ENCODE measurements around the gene SLIT1. TPM values are rescaled to one million over a fixed set of nuclear protein-coding genes. Genes with fewer than 3 reads are reported as not detected.

Gene SLIT1
- total RNA-seq, 1 donor from 2014 or later, result 10.6 TPM

DNA sequence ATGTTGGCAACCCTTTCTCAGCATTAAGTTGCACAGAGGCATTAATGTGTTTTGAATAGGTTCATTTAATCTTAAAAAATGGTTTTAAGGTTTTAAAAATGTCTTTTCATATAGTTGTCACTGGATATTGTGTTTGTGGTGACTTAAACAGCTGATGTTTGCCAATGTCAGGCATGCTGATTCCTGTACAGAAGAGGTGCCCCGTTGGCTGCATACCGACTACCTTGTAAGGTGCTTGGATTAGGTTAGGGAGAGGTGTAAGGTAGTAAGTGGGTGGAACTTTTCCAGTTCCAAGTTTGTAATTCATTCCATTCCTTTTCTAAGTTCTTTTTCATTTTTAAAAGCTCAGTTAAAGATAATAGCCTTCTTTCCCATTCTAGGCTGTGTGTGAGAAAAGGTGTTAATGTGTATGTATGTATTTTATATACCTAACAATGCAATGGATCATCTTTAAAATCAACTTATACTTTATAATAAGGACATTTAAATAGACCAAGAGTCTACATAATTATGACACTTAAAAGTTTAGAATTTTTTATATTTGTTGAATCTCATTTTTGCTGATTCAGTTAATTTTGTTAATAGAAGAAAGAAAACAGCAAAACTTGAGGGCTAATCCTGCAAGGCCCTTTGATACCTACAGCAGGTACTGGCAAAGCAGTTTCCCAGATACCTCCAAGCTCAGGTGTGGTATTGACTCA lies 198.5 kb downstream of the SLIT1 start:
- Mint-ChIP-seq H3K27me3 (ENCODE audit: low read depth) (no peaks in the 10 kb centered on the region), H3K9me3 (no peaks in the 10 kb centered on the region), H3K4me1 (peaks cover 23% of the 10 kb centered on the region), H3K27ac (ENCODE audit: unreplicated experiment) (no peak overlapping the region), H3K4me3 (no peak overlapping the region), H3K36me3 (ENCODE audit: low read depth) (peaks cover 10% of the 10 kb centered on the region)
- TF ChIP-seq, protein P1, sequence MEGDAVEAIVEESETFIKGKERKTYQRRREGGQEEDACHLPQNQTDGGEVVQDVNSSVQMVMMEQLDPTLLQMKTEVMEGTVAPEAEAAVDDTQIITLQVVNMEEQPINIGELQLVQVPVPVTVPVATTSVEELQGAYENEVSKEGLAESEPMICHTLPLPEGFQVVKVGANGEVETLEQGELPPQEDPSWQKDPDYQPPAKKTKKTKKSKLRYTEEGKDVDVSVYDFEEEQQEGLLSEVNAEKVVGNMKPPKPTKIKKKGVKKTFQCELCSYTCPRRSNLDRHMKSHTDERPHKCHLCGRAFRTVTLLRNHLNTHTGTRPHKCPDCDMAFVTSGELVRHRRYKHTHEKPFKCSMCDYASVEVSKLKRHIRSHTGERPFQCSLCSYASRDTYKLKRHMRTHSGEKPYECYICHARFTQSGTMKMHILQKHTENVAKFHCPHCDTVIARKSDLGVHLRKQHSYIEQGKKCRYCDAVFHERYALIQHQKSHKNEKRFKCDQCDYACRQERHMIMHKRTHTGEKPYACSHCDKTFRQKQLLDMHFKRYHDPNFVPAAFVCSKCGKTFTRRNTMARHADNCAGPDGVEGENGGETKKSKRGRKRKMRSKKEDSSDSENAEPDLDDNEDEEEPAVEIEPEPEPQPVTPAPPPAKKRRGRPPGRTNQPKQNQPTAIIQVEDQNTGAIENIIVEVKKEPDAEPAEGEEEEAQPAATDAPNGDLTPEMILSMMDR (conservative IDR thresholded peaks at IDR 0.05), result no peak
- no peak for DNase-seq (ENCODE audit: low read depth, low spot score)

DNA sequence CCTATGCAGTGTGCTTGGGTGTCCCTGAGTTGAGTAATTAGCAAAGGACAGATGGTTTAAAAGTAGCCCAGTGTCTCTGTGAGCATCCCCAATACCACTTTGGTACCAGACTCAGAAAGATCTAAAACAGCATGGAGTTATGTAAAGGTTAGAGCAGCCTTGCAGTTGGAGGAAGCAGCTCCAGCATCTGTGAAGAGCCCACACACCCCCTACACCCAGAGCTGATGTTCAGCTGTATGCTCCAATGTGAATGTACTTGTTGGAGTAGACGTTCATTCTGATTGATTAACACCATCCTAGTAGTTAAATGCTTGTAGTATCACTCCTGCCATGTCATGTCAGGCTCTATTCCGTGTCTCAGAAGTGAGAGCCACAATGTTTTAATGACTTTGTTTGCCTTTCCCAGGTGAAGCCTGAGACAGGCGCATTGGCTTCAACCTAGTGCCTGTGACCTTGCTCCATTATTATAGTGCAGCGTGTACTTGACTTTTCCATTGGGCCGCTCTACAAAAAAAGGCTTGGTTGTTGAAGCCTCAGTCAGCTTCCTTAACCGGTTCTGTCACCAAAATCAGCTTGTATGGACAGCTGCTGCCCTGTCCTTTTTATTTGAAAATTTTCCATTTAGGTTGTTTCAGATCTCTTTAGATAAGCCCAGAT lies 199.4 kb downstream of the SLIT1 start:
- H3K4me3 Mint-ChIP-seq, result no peak overlapping the region
- TF ChIP-seq, protein P1 (conservative IDR thresholded peaks at IDR 0.05), result no peak
- H3K36me3 Mint-ChIP-seq (ENCODE audit: low read depth), result peaks cover 17% of the 10 kb centered on the region
- H3K27ac Mint-ChIP-seq (ENCODE audit: unreplicated experiment), result no peak overlapping the region
- H3K4me1 Mint-ChIP-seq, result peaks cover 23% of the 10 kb centered on the region
- no peaks in the 10 kb centered on the region for H3K27me3 Mint-ChIP-seq (ENCODE audit: low read depth)
- DNase-seq (ENCODE audit: low read depth, low spot score), result no peak
- H3K9me3 Mint-ChIP-seq, result no peaks in the 10 kb centered on the region

DNA sequence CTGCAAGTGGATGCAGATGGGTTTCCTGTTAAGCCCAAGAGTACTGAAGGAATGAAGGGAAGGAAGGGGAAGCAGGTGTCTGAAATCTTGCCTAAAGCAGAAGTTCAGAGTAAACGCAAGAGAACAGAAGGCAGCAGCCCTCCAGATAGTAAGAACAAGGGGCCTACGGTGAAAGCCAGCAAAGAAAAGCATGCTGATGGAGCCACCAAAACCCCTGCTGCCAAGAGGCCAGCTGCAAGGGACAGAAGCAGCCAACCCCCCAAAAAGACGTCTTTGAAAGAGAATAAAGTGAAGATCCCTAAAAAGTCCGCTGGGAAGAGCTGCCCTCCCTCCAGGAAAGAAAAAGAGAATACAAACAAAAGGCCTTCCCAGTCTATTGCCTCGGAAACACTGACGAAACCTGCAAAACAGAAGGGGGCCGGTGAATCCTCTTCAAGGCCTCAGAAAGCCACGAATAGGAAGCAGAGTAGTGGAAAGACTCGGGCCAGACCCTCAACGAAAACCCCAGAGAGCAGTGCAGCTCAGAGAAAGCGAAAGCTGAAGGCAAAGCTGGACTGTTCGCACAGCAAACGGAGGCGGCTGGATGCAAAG lies 201.1 kb downstream of the SLIT1 start:
- H3K9me3 Mint-ChIP-seq, result no peaks in the 10 kb centered on the region
- H3K27ac Mint-ChIP-seq (ENCODE audit: unreplicated experiment), result peak overlapping the region; percentile 81
- TF ChIP-seq, protein P1 (conservative IDR thresholded peaks at IDR 0.05), result no peak
- no peaks in the 10 kb centered on the region for H3K27me3 Mint-ChIP-seq (ENCODE audit: low read depth)
- peak overlapping the region; percentile 54 for H3K4me3 Mint-ChIP-seq
- peaks cover 24% of the 10 kb centered on the region for H3K36me3 Mint-ChIP-seq (ENCODE audit: low read depth)
- no peak for DNase-seq (ENCODE audit: low read depth, low spot score)
- peaks cover 23% of the 10 kb centered on the region for H3K4me1 Mint-ChIP-seq

DNA sequence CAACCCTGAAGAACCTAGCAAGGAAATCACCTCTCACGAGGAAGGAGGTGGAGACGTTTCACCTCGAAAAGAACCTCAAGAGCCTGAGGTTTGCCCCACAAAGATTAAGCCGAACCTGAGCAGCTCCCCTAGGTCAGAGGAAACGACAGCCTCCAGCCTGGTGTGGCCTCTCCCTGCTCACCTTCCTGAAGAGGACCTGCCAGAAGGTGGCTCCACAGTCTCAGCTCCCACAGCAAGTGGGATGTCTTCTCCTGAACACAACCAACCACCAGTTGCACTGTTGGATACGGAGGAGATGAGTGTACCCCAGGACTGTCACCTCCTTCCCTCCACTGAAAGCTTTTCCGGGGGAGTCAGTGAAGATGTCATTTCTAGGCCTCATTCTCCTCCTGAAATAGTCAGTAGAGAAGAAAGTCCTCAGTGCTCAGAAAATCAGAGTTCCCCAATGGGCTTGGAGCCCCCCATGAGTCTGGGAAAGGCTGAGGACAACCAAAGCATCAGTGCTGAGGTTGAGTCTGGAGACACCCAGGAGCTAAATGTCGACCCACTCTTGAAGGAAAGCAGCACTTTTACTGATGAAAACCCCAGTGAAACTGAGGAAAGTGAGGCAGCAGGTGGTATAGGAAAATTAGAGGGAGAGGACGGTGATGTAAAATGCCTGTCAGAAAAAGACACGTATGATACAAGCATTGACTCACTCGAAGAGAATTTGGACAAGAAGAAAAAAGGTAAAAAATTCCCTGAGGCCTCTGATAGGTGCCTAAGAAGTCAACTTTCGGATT lies 203.4 kb downstream of the SLIT1 start:
- Mint-ChIP-seq H3K9me3 (no peaks in the 10 kb centered on the region), H3K27me3 (ENCODE audit: low read depth) (no peaks in the 10 kb centered on the region), H3K4me3 (no peak overlapping the region), H3K27ac (ENCODE audit: unreplicated experiment) (no peak overlapping the region), H3K4me1 (peaks cover 23% of the 10 kb centered on the region), H3K36me3 (ENCODE audit: low read depth) (peaks cover 24% of the 10 kb centered on the region)
- no peak for DNase-seq (ENCODE audit: low read depth, low spot score)
- TF ChIP-seq, protein P1 (conservative IDR thresholded peaks at IDR 0.05), result no peak

GRCh38 chr10:96978621-96979154 lies 207.1 kb downstream of the SLIT1 start:
- H3K4me3 Mint-ChIP-seq, result no peak overlapping the region
- peaks cover 3% of the 10 kb centered on the region for H3K4me1 Mint-ChIP-seq
- no peaks in the 10 kb centered on the region for H3K27me3 Mint-ChIP-seq (ENCODE audit: low read depth)

More at GRCh38 chr10:96978621-96979154, 207.1 kb downstream of the SLIT1 start:
- Mint-ChIP-seq H3K27ac (ENCODE audit: unreplicated experiment) (no peak overlapping the region), H3K36me3 (ENCODE audit: low read depth) (peaks cover 24% of the 10 kb centered on the region), H3K9me3 (no peaks in the 10 kb centered on the region)
- DNase-seq (ENCODE audit: low read depth, low spot score), result no peak
- TF ChIP-seq, protein P1 (conservative IDR thresholded peaks at IDR 0.05), result no peak

Measured in neural crest cell (in vitro differentiated cells).